K562 (cell line): Measurements from ENCODE around the gene MEAF6. TPM values are rescaled to one million over a fixed set of nuclear protein-coding genes. Genes with fewer than 3 reads are reported as not detected.

Experiments used
- CHD1 ChIP-seq: fragments of 200-600 bp; sonication (generic); IDR thresholded peaks from one replicate; pipeline ENCODE4 v1.6.1; 2012; ENCODE audit warnings: mild to moderate bottlenecking, moderate library complexity, low read length, inconsistent platforms
- COPS2 ChIP-seq: fragments of 450-650 bp; conservative IDR thresholded peaks from 2 replicates; pipeline ENCODE4 v1.6.1; 2016; ENCODE audit warnings: mild to moderate bottlenecking, moderate library complexity
- DMBX1 ChIP-seq: fragments of 250-450 bp; sonication (Bioruptor Pico); IDR thresholded peaks from 2 replicates; pipeline ENCODE4 v1.8.0; 2022; ENCODE audit warnings: inconsistent platforms, mild to moderate bottlenecking, moderate library complexity, borderline replicate concordance
- ESRRB ChIP-seq: fragments of 250-450 bp; sonication (Bioruptor Pico); IDR thresholded peaks from 2 replicates; pipeline ENCODE4 v1.5.0; 2020; ENCODE audit warnings: mild to moderate bottlenecking, moderate library complexity, borderline replicate concordance
- FOXJ2 ChIP-seq: fragments of 200-800 bp; sonication (Bioruptor generic); IDR thresholded peaks from 2 replicates; pipeline ENCODE4 v1.6.1; 2016; ENCODE audit warnings: missing genetic modification characterization, missing compliant biosample characterization
- POLR2A ChIP-seq: fragments of 450-650 bp; conservative IDR thresholded peaks from 2 replicates; pipeline ENCODE4 v1.6.1; 2016
- RNF2 ChIP-seq: sonication (generic); IDR thresholded peaks from 2 replicates; pipeline ENCODE4 v1.6.1; 2016
- SAFB ChIP-seq: fragments of 200-400 bp; formaldehyde crosslinking; IDR thresholded peaks from 2 replicates; pipeline ENCODE4 v1.6.1; 2017; ENCODE audit warnings: low read depth, low read length, borderline replicate concordance
- THAP12 ChIP-seq: fragments of 250-450 bp; sonication (Bioruptor Pico); IDR thresholded peaks from 2 replicates; pipeline ENCODE4 v1.9.0; 2021; ENCODE audit warnings: mild to moderate bottlenecking, inconsistent platforms
- TRIM24 ChIP-seq, 2 experiments: fragments of 450-650 bp; IDR thresholded peaks; 2 replicates each; pipeline ENCODE4 v1.6.1; 2016
- TRIM28 ChIP-seq: fragments of 450-650 bp; IDR thresholded peaks from 2 replicates; pipeline ENCODE4 v1.6.1; 2017
- VEZF1 ChIP-seq: fragments of 200-800 bp; sonication (Bioruptor generic); IDR thresholded peaks from 2 replicates; pipeline ENCODE4 v1.6.1; 2017; ENCODE audit warnings: missing genetic modification characterization, missing compliant biosample characterization
- ZNF431 ChIP-seq: sonication (generic); formaldehyde crosslinking; IDR thresholded peaks from 2 replicates; pipeline ENCODE4 v1.8.0; 2022; ENCODE audit warnings: mild to moderate bottlenecking, missing genetic modification reagents
- ZNF740 ChIP-seq, 3 experiments: fragments of 200-800 bp in 1 of 3; sonication (Bioruptor generic) in 1 of 3; sonication (generic) in 1 of 3; formaldehyde crosslinking in 1 of 3; IDR thresholded peaks; 2 replicates each; pipeline versions ENCODE4 v1.6.1 to v1.8.0; 2016 to 2022; ENCODE audit warnings: mild to moderate bottlenecking in 2 of 3, missing compliant biosample characterization in 2 of 3, missing genetic modification characterization in 2 of 3, missing genetic modification reagents in 1 of 3
- ZNF764 ChIP-seq: fragments of 250-450 bp; sonication (Bioruptor Pico); IDR thresholded peaks from 2 replicates; pipeline ENCODE4 v1.4.0; 2020; ENCODE audit warnings: low read depth, mild to moderate bottlenecking, moderate library complexity
- polyA plus RNA-seq, 8 experiments: library from polyadenylated mRNA; depleted of rRNA in 4 of 8; stranded (reverse) in 5 of 8; unstranded in 3 of 8; fragments of >200 nt; fragmentation: Nextera tagmentation in 2 of 8; fragmentation: Illumina TruSeq in 1 of 8; extraction: Ambion mirVana in 2 of 8; extraction: Trizol in 1 of 8; gene quantifications; 2 replicates each; pipeline versions ENCODE4 v1.2.1 to v1.2.3, GENCODE V29; 2011 to 2014; ENCODE audit warnings: inconsistent platforms in 1 of 8, missing spikeins in 1 of 8
- total RNA-seq, 7 experiments: library from RNA; depleted of rRNA in 6 of 7; stranded (reverse); fragments of >200 nt in 6 of 7; fragmentation: Illumina TruSeq in 2 of 7; extraction: Trizol in 2 of 7; gene quantifications; 2 replicates each; pipeline versions ENCODE4 v1.2.1 to v1.2.3, GENCODE V29; 2011 to 2021; ENCODE audit warnings: low replicate concordance in 1 of 7
- TF ChIP-seq, protein P1 (sequence below), 2 experiments: fragments of 200-800 bp in 1 of 2; sonication (Bioruptor generic) in 1 of 2; sonication (generic) in 1 of 2; formaldehyde crosslinking in 1 of 2; IDR thresholded peaks in 1 of 2; conservative IDR thresholded peaks in 1 of 2; 2 replicates each; pipeline versions ENCODE4 v1.5.0 to v1.6.1; 2016 to 2020; ENCODE audit warnings: missing compliant biosample characterization in 1 of 2, missing genetic modification characterization in 1 of 2, missing genetic modification reagents in 1 of 2
- TF ChIP-seq, protein P2 (sequence below): fragments of 450-650 bp; IDR thresholded peaks from 2 replicates; pipeline ENCODE4 v1.6.1; 2016; ENCODE audit warnings: antibody characterized with exemption
- TF ChIP-seq, protein P3 (sequence below): IDR thresholded peaks from 2 replicates; pipeline ENCODE4 v1.6.1; 2011; ENCODE audit not compliant: insufficient read length; ENCODE audit errors: extremely low read depth

MEAF6 gene
- total and polyA plus RNA-seq, 9 of the 15 experiments (the other 6 are each of a cell fraction or from before 2014, with no cell fraction given): 55.0 to 151 (median 92.3) TPM

GRCh38 chr1:37514350-37515184, at the start of gene MEAF6 (continued):
- TF ChIP-seq DMBX1 (CRISPR knock-in tag) (no peak; the same call in 1 of the 2 replicates), TRIM28 (no peak), CHD1 (no peak), POLR2A (peak; percentile 94), ZNF764 (CRISPR knock-in tag) (no peak), SAFB (no peak), ZNF740 (CRISPR knock-in tag; IDR thresholded peaks at IDR 0.05) (no peak), ZNF740 (tag; IDR thresholded peaks at IDR 0.05) (no peak), COPS2 (no peak), VEZF1 (CRISPR knock-in tag) (peak; percentile 89), ESRRB (CRISPR knock-in tag) (no peak), TRIM24 (IDR thresholded peaks at IDR 0.05) (no peak; a peak in 1 of 4 replicates), THAP12 (CRISPR knock-in tag) (peak; percentile 91), RNF2 (peak; percentile 79), FOXJ2 (tag) (0 out of 2 replicates have a peak, but pooled peaks have one; percentile 49), ZNF431 (CRISPR knock-in tag) (no peak)
- TF ChIP-seq, protein P1, sequence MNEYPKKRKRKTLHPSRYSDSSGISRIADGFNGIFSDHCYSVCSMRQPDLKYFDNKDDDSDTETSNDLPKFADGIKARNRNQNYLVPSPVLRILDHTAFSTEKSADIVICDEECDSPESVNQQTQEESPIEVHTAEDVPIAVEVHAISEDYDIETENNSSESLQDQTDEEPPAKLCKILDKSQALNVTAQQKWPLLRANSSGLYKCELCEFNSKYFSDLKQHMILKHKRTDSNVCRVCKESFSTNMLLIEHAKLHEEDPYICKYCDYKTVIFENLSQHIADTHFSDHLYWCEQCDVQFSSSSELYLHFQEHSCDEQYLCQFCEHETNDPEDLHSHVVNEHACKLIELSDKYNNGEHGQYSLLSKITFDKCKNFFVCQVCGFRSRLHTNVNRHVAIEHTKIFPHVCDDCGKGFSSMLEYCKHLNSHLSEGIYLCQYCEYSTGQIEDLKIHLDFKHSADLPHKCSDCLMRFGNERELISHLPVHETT (CRISPR knock-in tag; conservative IDR thresholded peaks at IDR 0.05 in 1 of 2, IDR thresholded peaks at IDR 0.05 in 1 of 2): peak in 1 of 2 experiments; percentile 79; a peak in 2 of 4 replicates
- TF ChIP-seq, protein P2, sequence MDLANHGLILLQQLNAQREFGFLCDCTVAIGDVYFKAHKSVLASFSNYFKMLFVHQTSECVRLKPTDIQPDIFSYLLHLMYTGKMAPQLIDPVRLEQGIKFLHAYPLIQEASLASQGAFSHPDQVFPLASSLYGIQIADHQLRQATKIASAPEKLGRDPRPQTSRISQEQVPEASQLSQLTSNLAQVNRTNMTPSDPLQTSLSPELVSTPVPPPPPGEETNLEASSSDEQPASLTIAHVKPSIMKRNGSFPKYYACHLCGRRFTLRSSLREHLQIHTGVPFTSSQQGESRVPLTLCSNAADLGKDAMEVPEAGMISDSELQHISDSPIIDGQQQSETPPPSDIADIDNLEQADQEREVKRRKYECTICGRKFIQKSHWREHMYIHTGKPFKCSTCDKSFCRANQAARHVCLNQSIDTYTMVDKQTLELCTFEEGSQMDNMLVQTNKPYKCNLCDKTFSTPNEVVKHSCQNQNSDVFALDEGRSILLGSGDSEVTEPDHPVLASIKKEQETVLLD: peak; percentile 76
- TF ChIP-seq, protein P3, sequence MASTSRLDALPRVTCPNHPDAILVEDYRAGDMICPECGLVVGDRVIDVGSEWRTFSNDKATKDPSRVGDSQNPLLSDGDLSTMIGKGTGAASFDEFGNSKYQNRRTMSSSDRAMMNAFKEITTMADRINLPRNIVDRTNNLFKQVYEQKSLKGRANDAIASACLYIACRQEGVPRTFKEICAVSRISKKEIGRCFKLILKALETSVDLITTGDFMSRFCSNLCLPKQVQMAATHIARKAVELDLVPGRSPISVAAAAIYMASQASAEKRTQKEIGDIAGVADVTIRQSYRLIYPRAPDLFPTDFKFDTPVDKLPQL: no peak
